Measurements from ENCODE around the gene FBF1.
A peak's percentile ranks its signal among the peaks of the same experiment; 100 is the strongest.

FBF1 gene

GRCh38 chr17:75914643-75915267, 26.1 kb downstream of the FBF1 start:
- DNase-seq: no peak

GRCh38 chr17:75913537-75914210, 27.2 kb downstream of the FBF1 start:
- no peak for DNase-seq

- DNase-seq: no peak
Measured at GRCh38 chr17:75910699-75911098, 30.1 kb downstream of the FBF1 start.

- no peak for DNase-seq
Measured at GRCh38 chr17:75909812-75910274, 31.0 kb downstream of the FBF1 start.

GRCh38 chr17:75909051-75909811, 31.6 kb downstream of the FBF1 start:
- no peak for DNase-seq

GRCh38 chr17:75908201-75908600, 32.6 kb downstream of the FBF1 start:
- no peak for DNase-seq

- DNase-seq: no peak
Measured at GRCh38 chr17:75906143-75906884, 34.5 kb downstream of the FBF1 start.

- DNase-seq: peak; percentile 96
Measured at GRCh38 chr17:75904749-75905521, 35.9 kb downstream of the FBF1 start, which contains the start of gene MRPL38. MRPL38 (minus strand) TSS chr17:75904884; CDS start chr17:75904875, 9 bp downstream.

GRCh38 chr17:75902406-75902805, 38.4 kb downstream of the FBF1 start:
- DNase-seq: no peak

GRCh38 chr17:75901727-75902126, 39.1 kb downstream of the FBF1 start:
- no peak for DNase-seq

- DNase-seq: no peak
Measured at GRCh38 chr17:75900691-75901533, 39.9 kb downstream of the FBF1 start.

GRCh38 chr17:75899767-75900468, 40.9 kb downstream of the FBF1 start:
- no peak for DNase-seq

- no peak for DNase-seq
Measured at GRCh38 chr17:75899353-75899752, 41.5 kb downstream of the FBF1 start.

GRCh38 chr17:75898791-75899190, 42.1 kb downstream of the FBF1 start:
- no peak for DNase-seq

GRCh38 chr17:75898065-75898464, 42.8 kb downstream of the FBF1 start:
- DNase-seq: no peak

GRCh38 chr17:75897160-75898019, 43.5 kb downstream of the FBF1 start:
- DNase-seq: no peak

GRCh38 chr17:75896415-75897159, 44.3 kb downstream of the FBF1 start, which contains the start of gene TRIM65:
TRIM65 (minus strand) TSS chr17:75896951; CDS start chr17:75896937, 14 bp downstream.
- DNase-seq: peak; percentile 81

- DNase-seq: no peak
Measured at GRCh38 chr17:75895370-75896155, 45.3 kb downstream of the FBF1 start.
